Measurements from ENCODE around the gene GPR17.

DNA sequence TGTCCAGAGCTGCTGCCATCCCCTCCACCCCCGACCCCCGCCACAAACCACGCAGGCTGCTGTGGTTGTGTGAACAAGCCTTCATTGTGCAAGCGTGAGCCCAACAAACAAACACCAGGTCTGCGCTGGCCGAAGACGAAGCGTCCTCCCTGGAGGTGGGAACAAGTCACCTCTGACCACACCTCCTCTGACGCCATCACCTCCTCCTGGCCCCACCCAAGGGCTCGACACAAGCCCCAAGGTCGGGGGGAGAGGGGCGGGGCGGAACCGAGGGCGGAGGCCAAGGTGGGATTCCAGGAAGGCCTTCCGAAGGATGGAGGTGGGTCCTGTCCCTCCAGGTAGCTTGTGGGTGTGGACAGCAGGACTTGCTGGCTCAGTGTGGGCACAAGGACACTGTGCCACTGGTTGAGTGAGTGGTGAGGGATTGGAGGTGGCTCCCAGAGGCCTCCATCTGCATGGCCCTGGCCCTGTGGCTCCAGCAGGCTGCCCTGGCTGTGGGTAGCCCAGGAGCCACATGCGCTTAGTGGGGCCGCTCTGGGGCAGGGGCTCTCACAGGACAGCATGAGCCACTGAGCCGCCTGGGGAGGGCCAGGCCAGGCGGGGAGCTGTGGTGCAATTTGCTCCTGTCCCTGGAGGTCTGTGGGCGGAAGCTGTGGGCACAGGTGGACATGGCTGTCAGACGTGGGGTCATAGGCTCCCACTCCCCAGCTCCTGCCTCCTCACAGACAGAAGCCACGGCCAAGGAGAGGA is 7.4 kb upstream of the GPR17 start:
- TF ChIP-seq, protein P1, sequence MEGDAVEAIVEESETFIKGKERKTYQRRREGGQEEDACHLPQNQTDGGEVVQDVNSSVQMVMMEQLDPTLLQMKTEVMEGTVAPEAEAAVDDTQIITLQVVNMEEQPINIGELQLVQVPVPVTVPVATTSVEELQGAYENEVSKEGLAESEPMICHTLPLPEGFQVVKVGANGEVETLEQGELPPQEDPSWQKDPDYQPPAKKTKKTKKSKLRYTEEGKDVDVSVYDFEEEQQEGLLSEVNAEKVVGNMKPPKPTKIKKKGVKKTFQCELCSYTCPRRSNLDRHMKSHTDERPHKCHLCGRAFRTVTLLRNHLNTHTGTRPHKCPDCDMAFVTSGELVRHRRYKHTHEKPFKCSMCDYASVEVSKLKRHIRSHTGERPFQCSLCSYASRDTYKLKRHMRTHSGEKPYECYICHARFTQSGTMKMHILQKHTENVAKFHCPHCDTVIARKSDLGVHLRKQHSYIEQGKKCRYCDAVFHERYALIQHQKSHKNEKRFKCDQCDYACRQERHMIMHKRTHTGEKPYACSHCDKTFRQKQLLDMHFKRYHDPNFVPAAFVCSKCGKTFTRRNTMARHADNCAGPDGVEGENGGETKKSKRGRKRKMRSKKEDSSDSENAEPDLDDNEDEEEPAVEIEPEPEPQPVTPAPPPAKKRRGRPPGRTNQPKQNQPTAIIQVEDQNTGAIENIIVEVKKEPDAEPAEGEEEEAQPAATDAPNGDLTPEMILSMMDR (conservative IDR thresholded peaks at IDR 0.05 in 1 of 2, IDR thresholded peaks at IDR 0.05 in 1 of 2; ENCODE audit: low read depth in 1 of 2, low read length in 2 of 2): no peak
- TF ChIP-seq EZH2 (IDR thresholded peaks at IDR 0.05; ENCODE audit: low read length, missing control alignments): no peak
